ENCODE measurements around the gene TULP3.

Gene TULP3

GRCh38 chr12:2890388-2891239 is at the start of gene TULP3:
Gene TULP3 (plus strand): TSS chr12:2890891. CDS start chr12:2890948, 57 bp downstream.
- Mint-ChIP-seq H3K27me3 (no peaks in the 10 kb centered on the region), H3K4me1 (ENCODE audit: low read depth) (peaks cover 38% of the 10 kb centered on the region), H3K9me3 (no peaks in the 10 kb centered on the region), H3K4me3 (peak within 1 kb of the TSS; percentile 91), H3K27ac (peak within 1 kb of the TSS; percentile 94), H3K36me3 (ENCODE audit: low read depth) (peaks cover 45% of the 10 kb centered on the region)
- peak; percentile 98 for DNase-seq

GRCh38 chr12:2841056-2841650 is 49.5 kb upstream of the TULP3 start:
- DNase-seq: no peak
- Mint-ChIP-seq H3K36me3 (ENCODE audit: low read depth) (peaks cover 69% of the 10 kb centered on the region), H3K4me3 (no peak overlapping the region), H3K4me1 (ENCODE audit: low read depth) (no peaks in the 10 kb centered on the region), H3K27me3 (no peaks in the 10 kb centered on the region), H3K9me3 (no peaks in the 10 kb centered on the region), H3K27ac (no peak overlapping the region)

GRCh38 chr12:2842948-2843347 is 47.7 kb upstream of the TULP3 start:
- no peaks in the 10 kb centered on the region for H3K27me3 Mint-ChIP-seq
- H3K4me1 Mint-ChIP-seq (ENCODE audit: low read depth): no peaks in the 10 kb centered on the region
- H3K27ac Mint-ChIP-seq: no peak overlapping the region
- H3K9me3 Mint-ChIP-seq: no peaks in the 10 kb centered on the region
- H3K36me3 Mint-ChIP-seq (ENCODE audit: low read depth): peaks cover 66% of the 10 kb centered on the region
- DNase-seq: no peak
- no peak overlapping the region for H3K4me3 Mint-ChIP-seq

GRCh38 chr12:2844786-2845185 is 45.9 kb upstream of the TULP3 start:
- no peaks in the 10 kb centered on the region for H3K9me3 Mint-ChIP-seq
- H3K27me3 Mint-ChIP-seq: no peaks in the 10 kb centered on the region
- H3K36me3 Mint-ChIP-seq (ENCODE audit: low read depth): peaks cover 61% of the 10 kb centered on the region
- H3K27ac Mint-ChIP-seq: no peak overlapping the region
- H3K4me3 Mint-ChIP-seq: no peak overlapping the region
- no peak for DNase-seq
- no peaks in the 10 kb centered on the region for H3K4me1 Mint-ChIP-seq (ENCODE audit: low read depth)

- no peak overlapping the region for H3K4me3 Mint-ChIP-seq
- peaks cover 59% of the 10 kb centered on the region for H3K36me3 Mint-ChIP-seq (ENCODE audit: low read depth)
- no peaks in the 10 kb centered on the region for H3K4me1 Mint-ChIP-seq (ENCODE audit: low read depth)
- H3K9me3 Mint-ChIP-seq: no peaks in the 10 kb centered on the region
- no peak overlapping the region for H3K27ac Mint-ChIP-seq
- no peaks in the 10 kb centered on the region for H3K27me3 Mint-ChIP-seq
- no peak for DNase-seq
These were observed 45.4 kb upstream of the TULP3 start for GRCh38 chr12:2845280-2845679.

- no peak overlapping the region for H3K27ac Mint-ChIP-seq
These were observed 38.8 kb upstream of the TULP3 start for GRCh38 chr12:2851931-2852330.

GRCh38 chr12:2853626-2854025 is 37.1 kb upstream of the TULP3 start:
- Mint-ChIP-seq H3K36me3 (ENCODE audit: low read depth) (peaks cover 61% of the 10 kb centered on the region), H3K27me3 (no peaks in the 10 kb centered on the region), H3K9me3 (no peaks in the 10 kb centered on the region), H3K27ac (peak overlapping the region; percentile 34), H3K4me1 (ENCODE audit: low read depth) (peaks cover 1% of the 10 kb centered on the region), H3K4me3 (no peak overlapping the region)
- peak; percentile 68 for DNase-seq

More at GRCh38 chr12:2851931-2852330, 38.8 kb upstream of the TULP3 start:
- Mint-ChIP-seq H3K4me3 (no peak overlapping the region), H3K36me3 (ENCODE audit: low read depth) (peaks cover 56% of the 10 kb centered on the region), H3K9me3 (no peaks in the 10 kb centered on the region), H3K4me1 (ENCODE audit: low read depth) (peaks cover 1% of the 10 kb centered on the region), H3K27me3 (no peaks in the 10 kb centered on the region)
- no peak for DNase-seq

- H3K27ac Mint-ChIP-seq: no peak overlapping the region
- peaks cover 1% of the 10 kb centered on the region for H3K4me1 Mint-ChIP-seq (ENCODE audit: low read depth)
- peaks cover 64% of the 10 kb centered on the region for H3K36me3 Mint-ChIP-seq (ENCODE audit: low read depth)
- H3K27me3 Mint-ChIP-seq: no peaks in the 10 kb centered on the region
- no peak for DNase-seq
- no peaks in the 10 kb centered on the region for H3K9me3 Mint-ChIP-seq
- no peak overlapping the region for H3K4me3 Mint-ChIP-seq
These were observed 35.8 kb upstream of the TULP3 start for GRCh38 chr12:2854669-2855453.

GRCh38 chr12:2855546-2855945 is 35.1 kb upstream of the TULP3 start:
- H3K27me3 Mint-ChIP-seq: no peaks in the 10 kb centered on the region
- peaks cover 1% of the 10 kb centered on the region for H3K4me1 Mint-ChIP-seq (ENCODE audit: low read depth)
- DNase-seq: no peak
- no peaks in the 10 kb centered on the region for H3K9me3 Mint-ChIP-seq
- no peak overlapping the region for H3K27ac Mint-ChIP-seq
- no peak overlapping the region for H3K4me3 Mint-ChIP-seq
- peaks cover 69% of the 10 kb centered on the region for H3K36me3 Mint-ChIP-seq (ENCODE audit: low read depth)

GRCh38 chr12:2856051-2856450 is 34.6 kb upstream of the TULP3 start:
- H3K4me1 Mint-ChIP-seq (ENCODE audit: low read depth): peaks cover 1% of the 10 kb centered on the region
- no peaks in the 10 kb centered on the region for H3K27me3 Mint-ChIP-seq
- peaks cover 70% of the 10 kb centered on the region for H3K36me3 Mint-ChIP-seq (ENCODE audit: low read depth)
- no peak overlapping the region for H3K27ac Mint-ChIP-seq
- no peak for DNase-seq
- no peaks in the 10 kb centered on the region for H3K9me3 Mint-ChIP-seq
- no peak overlapping the region for H3K4me3 Mint-ChIP-seq

GRCh38 chr12:2857021-2857431 is 33.7 kb upstream of the TULP3 start, which contains the start of gene TEX52:
Gene TEX52 (minus strand): TSS chr12:2857039. CDS start chr12:2857026, 13 bp downstream.
- Mint-ChIP-seq H3K27me3 (no peaks in the 10 kb centered on the region), H3K27ac (peak within 1 kb of the TSS; percentile 77), H3K4me3 (no peak within 1 kb of the TSS), H3K36me3 (ENCODE audit: low read depth) (peaks cover 74% of the 10 kb centered on the region), H3K4me1 (ENCODE audit: low read depth) (peaks cover 1% of the 10 kb centered on the region), H3K9me3 (no peaks in the 10 kb centered on the region)
- no peak for DNase-seq

- H3K4me3 Mint-ChIP-seq: no peak overlapping the region
- no peaks in the 10 kb centered on the region for H3K27me3 Mint-ChIP-seq
- H3K4me1 Mint-ChIP-seq (ENCODE audit: low read depth): peaks cover 1% of the 10 kb centered on the region
- no peaks in the 10 kb centered on the region for H3K9me3 Mint-ChIP-seq
- H3K27ac Mint-ChIP-seq: no peak overlapping the region
- peaks cover 74% of the 10 kb centered on the region for H3K36me3 Mint-ChIP-seq (ENCODE audit: low read depth)
- no peak for DNase-seq
These were observed 33.1 kb upstream of the TULP3 start for GRCh38 chr12:2857576-2857975.

GRCh38 chr12:2858334-2858733 is 32.4 kb upstream of the TULP3 start:
- DNase-seq: no peak
- Mint-ChIP-seq H3K27ac (no peak overlapping the region), H3K4me1 (ENCODE audit: low read depth) (peaks cover 1% of the 10 kb centered on the region), H3K4me3 (no peak overlapping the region), H3K9me3 (no peaks in the 10 kb centered on the region), H3K36me3 (ENCODE audit: low read depth) (peaks cover 80% of the 10 kb centered on the region), H3K27me3 (no peaks in the 10 kb centered on the region)

- no peaks in the 10 kb centered on the region for H3K4me1 Mint-ChIP-seq (ENCODE audit: low read depth)
- H3K27me3 Mint-ChIP-seq: no peaks in the 10 kb centered on the region
- no peak overlapping the region for H3K4me3 Mint-ChIP-seq
- H3K36me3 Mint-ChIP-seq (ENCODE audit: low read depth): peaks cover 84% of the 10 kb centered on the region
- no peak overlapping the region for H3K27ac Mint-ChIP-seq
- no peaks in the 10 kb centered on the region for H3K9me3 Mint-ChIP-seq
- DNase-seq: no peak
These were observed 31.7 kb upstream of the TULP3 start for GRCh38 chr12:2858944-2859421.

All from activated T-cell treated with anti-CD3 and anti-CD28 coated beads, Interleukin-2, amount 50 U/mL, for 24 hours (primary cell).